HG02571 (cell line): Measurements from ENCODE around the gene PTPRM.

Experiments
- ATAC-seq: cut with Tn5 transposase; IDR thresholded peaks from one replicate; pipeline ENCODE4 v1.9.1; 2021; ENCODE audit warnings: mild to moderate bottlenecking, moderate library complexity; ENCODE audit not compliant: unreplicated experiment

The PTPRM gene

DNA sequence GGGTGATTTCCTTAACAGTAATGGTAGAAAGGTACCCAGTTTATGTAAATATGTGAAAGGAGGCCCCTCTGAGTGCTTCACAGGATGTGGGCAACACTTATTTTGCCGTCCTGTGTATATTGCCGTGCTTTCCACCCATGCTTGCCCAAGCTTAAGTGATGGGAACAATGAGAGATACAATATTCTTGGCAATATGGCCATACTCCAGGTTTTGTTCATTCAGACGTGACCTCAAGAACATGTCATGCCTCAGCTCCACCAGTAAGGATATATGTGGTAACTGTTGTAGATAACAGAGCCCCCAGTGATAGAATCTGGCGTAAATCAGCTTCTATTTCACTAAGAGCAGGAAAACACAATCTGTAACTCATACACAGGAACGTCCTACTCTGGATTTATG, 318.7 kb downstream of the PTPRM start:
- ATAC-seq = no peak

DNA sequence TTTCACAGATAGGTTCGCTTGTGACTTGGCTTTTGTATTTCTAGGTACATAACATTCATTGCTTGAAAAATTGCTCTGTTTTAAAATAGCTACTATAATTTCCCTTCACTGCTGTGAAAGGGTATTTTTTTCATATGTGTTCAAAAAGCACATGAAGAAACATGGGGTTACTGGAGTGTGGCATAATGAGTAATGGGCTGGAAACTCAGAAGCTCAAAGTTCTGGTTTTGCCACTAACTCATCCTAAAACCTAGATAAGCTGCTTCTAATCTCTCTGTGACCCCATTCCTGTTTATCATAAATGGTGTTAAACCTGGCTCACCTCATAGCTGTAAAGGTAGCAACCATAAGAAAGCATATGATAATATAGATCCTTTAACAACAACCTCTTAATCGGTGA, 319.3 kb downstream of the PTPRM start:
- no peak for ATAC-seq

DNA sequence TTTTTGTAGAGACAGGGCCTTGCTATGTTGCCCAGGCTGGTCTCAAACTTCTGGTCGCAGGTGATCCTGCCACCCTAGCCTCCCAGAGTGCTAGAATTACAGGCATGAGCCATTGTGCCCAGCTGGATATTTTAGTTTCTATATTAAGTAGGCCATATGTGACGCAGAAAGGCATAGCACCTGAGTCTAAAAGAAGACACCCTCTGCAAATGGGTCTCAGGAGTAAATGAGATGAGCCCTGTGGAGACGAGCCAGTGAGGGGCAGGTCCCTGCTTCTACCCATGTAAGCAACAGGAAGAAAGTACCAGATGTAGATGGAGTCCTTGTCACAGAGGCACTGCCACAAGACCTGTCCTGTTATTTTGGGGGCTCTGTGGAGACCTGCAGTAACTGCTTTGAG, 322.4 kb downstream of the PTPRM start:
- no peak for ATAC-seq

DNA sequence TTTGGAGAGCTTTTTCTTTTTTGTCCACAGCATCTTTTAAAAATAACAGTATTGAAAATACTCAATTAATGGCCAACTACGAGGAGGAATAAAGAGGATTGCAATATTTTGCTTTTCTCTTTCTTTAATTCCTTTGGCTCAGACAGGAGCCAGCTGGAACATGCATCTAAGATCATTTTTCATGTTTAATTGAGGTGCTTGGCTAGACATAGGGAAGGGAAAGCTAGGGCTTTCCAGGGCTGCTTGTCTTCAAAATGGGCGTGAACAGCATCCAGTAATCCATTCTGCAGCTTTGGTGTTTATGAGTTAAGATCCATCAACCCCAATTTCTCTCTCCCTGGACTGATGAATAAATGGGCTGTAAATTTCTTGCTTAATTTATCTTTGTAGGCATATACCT, 323.0 kb downstream of the PTPRM start:
- no peak for ATAC-seq

DNA sequence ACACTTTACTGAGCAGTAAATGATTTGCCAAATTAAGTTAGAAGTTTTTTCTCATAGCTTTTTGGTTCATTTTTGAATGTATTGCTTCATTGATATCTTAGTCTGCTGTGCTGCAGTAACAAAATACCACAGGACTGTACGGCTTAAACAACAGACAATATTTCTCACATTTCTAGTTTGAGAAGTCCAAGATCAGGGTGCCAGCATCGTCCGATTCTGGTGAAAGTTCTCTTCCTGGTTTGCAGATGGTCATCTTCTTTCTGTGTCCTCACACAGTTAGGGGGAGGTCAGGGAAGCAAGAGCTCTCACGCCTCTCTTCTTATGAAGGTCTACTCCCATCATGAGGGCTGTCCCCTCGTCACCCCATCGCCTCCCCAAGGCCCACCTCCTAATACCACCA, 325.4 kb downstream of the PTPRM start:
- ATAC-seq = no peak

GRCh38 chr18:7894592-7894991, 327.5 kb downstream of the PTPRM start:
- no peak for ATAC-seq

GRCh38 chr18:7895346-7895745, 328.2 kb downstream of the PTPRM start:
- no peak for ATAC-seq

DNA sequence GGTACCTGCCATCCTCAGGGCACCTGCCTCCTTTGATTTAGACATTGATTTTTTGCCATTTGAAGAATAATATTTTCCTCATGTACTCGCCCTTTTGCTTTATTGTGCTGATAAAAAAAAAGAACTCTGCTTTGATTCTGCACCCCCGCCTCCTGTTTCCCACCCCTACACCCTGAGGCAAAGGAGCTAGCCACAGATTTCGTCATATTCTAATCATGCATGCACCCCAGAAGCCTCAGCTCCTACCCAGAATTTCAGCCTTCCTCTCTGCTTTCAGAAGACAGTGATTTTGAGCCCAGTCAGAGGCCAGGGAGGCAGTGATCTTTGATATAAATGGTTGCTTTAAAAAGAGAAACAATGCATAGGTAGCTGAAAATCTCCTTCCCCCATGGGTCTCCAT, 329.0 kb downstream of the PTPRM start:
- ATAC-seq = no peak

GRCh38 chr18:7896805-7897518, 329.8 kb downstream of the PTPRM start:
- ATAC-seq = no peak

GRCh38 chr18:7898181-7898580, 331.1 kb downstream of the PTPRM start:
- ATAC-seq = no peak

DNA sequence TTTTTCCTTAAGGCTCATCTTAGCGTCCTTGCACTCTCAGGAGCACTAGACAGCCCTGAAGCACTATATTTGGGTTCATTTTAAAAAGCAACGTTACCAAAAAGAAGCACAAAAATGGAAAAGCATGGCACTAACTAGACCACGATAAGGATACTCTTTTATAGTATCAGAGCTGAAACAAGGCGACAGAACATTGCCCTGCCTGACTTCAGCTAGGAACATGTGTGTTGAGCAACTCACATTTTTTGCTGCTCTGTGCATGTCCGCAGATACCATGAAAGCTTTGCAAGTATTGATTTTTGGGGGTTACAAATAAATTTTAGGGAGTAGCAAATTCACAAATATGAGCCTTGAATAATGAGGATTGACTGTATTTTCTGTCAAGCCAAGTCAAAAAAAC, 332.0 kb downstream of the PTPRM start:
- no peak for ATAC-seq

DNA sequence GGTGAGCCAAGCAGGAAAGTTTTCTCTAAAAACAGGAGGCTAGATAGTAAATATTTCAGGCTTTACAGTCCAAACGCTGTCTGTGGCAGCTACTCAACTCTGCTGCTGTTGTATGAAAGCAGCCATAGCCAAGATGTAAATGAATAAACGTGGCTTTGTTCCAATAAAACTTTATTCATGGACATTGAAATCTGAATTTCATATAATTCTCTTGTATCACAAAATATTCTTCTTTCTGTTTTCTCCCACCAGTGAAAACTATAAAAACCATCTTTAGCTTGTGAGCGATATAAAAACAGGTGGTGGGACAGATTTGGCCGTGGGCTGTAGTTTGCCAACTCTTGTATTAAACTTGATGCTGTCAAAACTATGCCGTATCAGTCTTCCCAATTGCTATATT, 333.0 kb downstream of the PTPRM start:
- ATAC-seq = no peak

GRCh38 chr18:7901657-7902056, 334.5 kb downstream of the PTPRM start:
- ATAC-seq = no peak

DNA sequence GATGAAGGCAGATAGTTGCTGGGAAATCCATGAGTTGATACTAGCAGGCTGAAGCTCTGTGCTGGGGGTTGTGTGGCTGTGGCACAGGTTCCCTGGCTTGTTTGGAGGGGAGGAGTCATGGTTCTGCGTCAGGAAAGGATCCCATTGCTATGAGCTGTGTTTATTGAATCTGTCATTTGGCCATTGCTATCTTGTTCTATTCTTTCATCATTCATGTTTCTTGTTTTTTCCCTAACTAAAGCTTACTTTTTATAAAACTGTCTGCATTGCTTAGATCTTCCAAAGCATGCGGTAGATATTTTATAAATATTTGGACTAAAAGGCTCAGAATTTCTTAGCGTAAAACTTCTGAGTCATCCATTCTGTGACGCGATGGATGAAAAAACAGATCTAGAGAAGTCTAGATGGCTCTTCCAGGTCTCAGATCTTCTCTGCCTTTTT, 335.3 kb downstream of the PTPRM start:
- ATAC-seq = no peak

GRCh38 chr18:7904529-7904928, 337.4 kb downstream of the PTPRM start:
- no peak for ATAC-seq

DNA sequence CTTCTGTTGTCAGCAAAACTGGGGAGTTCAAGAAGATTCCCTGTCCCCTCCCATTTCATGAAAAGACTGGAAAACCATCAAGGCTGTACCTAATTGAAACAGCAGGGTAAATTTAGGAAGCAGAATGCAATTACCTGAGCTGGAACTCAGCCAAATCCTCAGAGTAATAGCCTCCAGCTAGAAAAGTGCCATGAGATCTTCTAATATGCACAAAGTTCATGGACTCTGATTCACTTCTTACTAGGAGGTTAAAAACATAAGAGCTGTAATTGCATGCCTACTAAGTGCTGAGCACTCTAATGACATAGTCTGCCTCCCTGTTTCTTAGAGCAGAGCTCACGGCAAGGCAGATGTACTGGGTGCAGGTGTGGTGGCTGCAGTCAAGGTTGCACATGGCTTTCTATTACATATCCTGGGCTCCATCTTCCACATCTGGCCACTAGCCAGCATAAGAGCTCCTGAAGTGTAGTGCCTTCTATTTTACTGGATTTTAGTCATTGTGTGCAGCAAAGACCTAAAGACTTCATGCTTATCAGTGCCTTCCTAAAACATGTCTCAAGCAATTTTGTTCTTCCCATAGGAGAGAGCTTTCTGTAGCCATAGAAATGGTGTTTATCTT, 341.7 kb downstream of the PTPRM start:
- no peak for ATAC-seq

- ATAC-seq = no peak
Measured at GRCh38 chr18:7914834-7915670, 347.9 kb downstream of the PTPRM start.

GRCh38 chr18:7918701-7919100, 351.6 kb downstream of the PTPRM start:
- no peak for ATAC-seq

GRCh38 chr18:7919565-7919964, 352.4 kb downstream of the PTPRM start:
- ATAC-seq = no peak

GRCh38 chr18:7921938-7922587, 354.9 kb downstream of the PTPRM start:
- no peak for ATAC-seq

DNA sequence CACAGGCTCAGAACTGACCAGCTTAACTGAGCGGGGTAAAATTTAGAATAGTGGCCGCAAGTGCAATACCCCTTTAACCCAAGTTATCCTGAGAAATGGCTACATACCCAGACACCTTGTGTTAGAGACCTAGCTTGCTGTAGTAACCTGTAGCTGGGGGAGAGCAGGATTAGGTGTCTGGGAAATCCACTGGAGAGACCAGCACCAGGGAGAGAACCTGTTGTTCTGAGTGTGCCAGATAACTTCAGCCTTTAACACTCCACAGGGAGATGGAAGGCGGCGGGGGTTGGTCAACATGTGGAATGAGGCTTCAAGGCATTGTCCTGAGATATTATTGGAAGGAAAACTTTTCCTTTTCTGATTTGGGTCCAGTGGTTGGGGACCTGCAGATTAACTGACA, 356.0 kb downstream of the PTPRM start:
- ATAC-seq = no peak
